IPS-NIHi11 (cell line): ENCODE results near the gene PAX6.

Experiments used
- DNase-seq: peaks from one replicate; pipeline ENCODE4 v3.0.0; 2012; ENCODE audit warnings: mixed read lengths, low spot score

The PAX6 gene

DNA sequence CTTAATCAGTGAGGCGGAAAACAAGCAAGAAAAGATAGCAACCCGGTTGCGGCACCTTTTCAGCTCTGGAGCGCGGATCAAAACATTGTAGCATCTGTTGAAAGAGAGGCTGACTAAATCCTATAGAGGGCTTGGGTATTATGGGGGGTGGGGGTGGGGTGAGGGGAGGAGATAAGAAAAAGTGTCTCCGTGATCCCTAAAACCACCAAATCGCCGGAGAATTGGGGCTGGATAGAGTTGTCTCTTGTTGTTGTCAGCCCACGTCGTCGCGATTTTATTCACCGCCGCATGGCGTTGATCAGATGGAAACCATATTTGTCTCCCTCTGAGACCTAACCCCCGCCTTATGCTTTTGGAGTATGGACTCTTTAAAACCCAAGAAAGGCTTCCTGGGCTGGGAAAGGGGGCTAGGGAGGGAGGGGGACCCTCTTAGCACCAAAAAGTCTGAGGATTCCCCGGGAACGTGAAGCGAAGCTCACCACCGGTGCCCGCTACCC lies 13.0 kb downstream of the PAX6 start:
- DNase-seq, result no peak

GRCh38 chr11:31797190-31798056 lies 13.7 kb downstream of the PAX6 start:
- no peak for DNase-seq

- DNase-seq, result no peak
These were observed 14.5 kb downstream of the PAX6 start for GRCh38 chr11:31796499-31797189.

DNA sequence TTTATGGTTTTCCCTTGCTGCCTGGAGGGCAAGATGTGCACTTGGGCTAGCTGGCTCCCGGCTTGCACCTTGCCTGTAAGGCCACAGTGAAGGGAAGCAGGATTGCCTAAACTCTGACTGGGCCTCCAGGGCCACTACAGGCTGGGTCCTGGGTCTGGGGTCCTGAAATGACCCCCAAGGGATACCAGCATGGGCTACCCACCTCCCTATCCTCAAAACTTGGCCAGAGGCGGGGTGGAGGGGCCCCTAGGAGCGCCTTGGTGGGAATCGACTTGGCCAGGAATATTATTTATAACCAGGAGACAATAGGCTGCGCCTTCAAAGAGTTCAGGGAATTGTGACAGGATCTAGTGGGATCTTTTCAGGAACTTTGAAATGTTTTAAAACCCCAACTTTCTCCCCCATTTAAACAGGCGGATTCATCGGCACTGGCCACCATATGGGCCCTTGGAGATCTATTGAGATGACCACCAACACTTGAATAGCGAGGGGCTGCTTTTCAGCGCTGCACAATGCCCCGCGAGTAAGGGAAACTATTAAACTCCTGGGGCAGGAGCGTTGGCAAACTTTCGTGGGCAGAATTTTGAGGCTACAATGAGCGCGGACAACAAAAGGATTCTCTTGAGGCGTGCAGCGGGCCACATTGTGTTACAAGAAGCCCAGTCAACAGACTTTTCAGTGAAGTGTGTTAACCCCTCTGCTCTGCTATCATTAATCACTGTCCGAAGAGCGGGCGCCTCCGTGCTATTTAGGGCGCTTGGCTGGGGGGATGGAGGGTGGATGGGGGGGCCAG lies 15.2 kb downstream of the PAX6 start:
- DNase-seq, result no peak

- DNase-seq, result no peak
These were observed 16.6 kb downstream of the PAX6 start for GRCh38 chr11:31794548-31794947.

DNA sequence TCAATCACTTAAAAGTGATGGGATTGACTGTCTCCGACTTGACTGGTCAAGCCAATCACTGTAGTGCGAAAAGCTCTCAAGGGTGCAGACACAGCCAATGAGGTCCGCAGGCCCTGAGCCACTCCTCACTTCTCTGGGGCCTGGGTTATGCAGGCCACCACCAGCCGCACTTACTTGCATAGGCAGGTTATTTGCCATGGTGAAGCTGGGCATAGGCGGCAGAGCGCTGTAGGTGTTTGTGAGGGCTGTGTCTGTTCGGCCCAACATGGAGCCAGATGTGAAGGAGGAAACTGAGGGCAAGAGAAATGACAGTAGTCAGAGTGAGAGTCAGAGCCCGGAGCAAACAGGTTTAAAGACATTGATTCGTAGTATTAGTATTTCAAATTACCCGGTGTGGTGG lies 17.9 kb downstream of the PAX6 start:
- no peak for DNase-seq

- DNase-seq, result no peak
These were observed 18.7 kb downstream of the PAX6 start for GRCh38 chr11:31792456-31792855.

DNA sequence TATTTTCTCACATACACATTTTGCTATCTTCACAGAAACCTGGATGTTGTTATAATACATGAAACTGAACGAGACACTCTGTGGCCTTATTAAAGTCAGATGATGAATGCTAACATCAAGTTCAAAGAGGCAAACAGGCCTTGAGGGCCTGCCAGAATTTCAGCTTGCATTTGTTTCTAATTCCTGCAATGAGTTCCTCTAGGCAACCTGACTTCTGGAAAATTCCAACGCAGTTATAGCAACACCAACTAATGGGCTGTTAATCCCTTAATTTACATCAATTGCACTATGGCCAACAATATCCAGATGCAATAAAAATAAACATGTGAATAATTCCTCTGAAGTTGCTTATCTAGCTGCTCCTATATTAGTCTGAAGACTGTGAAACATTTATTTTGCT lies 19.1 kb downstream of the PAX6 start:
- no peak for DNase-seq

- no peak for DNase-seq
These were observed 20.5 kb downstream of the PAX6 start for GRCh38 chr11:31790649-31791048.

GRCh38 chr11:31788085-31788484 lies 23.0 kb downstream of the PAX6 start:
- no peak for DNase-seq

DNA sequence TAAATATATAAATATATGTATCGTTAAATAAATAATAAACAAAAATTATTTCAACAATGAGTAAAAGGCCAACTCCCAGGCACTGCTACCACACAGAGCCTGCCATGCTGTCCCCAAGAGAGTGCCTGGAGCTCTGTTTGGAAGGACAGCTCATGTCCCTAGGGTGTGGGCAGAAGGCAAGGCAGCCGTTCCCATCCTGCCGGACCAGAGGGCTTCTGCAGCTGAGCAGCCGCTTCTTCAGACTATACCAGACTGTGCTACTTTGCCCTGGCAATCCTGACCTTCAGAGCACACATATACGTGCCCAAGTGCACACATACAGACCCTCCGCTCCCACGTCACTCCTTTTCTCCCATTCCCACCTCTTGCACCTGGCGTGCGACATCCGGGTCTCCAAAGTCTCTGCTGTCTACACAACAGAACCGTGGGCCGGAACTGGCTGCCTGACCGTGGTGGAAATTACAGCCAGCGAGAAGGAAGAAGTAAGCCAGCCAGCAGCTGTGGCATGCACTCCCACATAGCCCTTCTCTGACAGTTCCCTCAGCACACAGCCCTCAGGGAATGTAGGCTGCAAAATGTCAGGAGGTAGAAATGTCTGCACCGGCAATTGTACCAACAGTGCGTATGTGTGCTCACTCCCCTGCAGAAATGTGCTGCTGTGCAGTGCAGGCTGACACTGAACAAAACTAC lies 24.0 kb downstream of the PAX6 start:
- no peak for DNase-seq

GRCh38 chr11:31784611-31785010 lies 26.5 kb downstream of the PAX6 start:
- DNase-seq, result no peak

- no peak for DNase-seq
These were observed 27.9 kb downstream of the PAX6 start for GRCh38 chr11:31783252-31783651.

DNA sequence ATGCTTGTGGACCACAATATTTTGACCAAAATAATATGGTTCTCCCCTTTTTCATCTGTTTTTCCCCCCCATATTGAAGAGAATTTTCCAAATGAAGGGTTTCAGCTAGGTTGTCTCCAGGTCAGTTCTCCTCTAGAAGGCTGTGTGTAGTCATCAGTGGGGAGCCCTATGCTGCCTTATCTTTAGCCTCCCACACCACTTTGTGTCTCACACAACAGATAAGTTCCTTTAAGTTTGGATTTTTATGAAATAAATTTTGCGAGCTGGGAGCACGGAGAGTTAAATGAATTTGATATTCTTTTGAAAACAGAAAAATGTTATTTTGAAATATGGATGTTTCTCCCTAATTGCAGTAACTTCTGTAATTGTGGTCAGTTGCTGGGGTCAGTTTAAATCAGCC lies 28.9 kb downstream of the PAX6 start:
- DNase-seq, result no peak

- no peak for DNase-seq
These were observed 30.6 kb downstream of the PAX6 start for GRCh38 chr11:31780480-31780971.

GRCh38 chr11:31780078-31780477 lies 31.0 kb downstream of the PAX6 start:
- DNase-seq, result no peak

DNA sequence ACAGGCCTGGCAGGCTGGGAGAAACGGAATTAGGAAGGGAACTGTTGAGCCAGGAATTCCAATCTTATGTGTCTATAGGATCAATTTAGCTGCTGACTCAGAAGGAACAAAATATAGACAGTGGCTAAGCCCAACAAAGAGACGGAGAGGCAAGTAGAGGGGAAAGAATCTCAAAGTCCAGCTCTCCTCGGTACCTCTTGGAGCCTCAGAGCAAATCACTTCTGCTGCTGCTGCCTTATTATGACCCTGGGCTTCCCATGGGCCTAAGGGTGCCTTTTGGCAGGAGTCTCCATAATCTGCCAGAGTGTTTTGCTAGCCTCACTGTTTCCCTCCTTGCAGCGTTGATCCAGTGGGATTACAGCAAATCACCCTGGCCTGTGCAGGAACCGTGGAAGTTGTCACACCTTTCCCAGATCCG lies 31.7 kb downstream of the PAX6 start:
- DNase-seq, result no peak

GRCh38 chr11:31772412-31772811 lies 38.7 kb downstream of the PAX6 start:
- no peak for DNase-seq

DNA sequence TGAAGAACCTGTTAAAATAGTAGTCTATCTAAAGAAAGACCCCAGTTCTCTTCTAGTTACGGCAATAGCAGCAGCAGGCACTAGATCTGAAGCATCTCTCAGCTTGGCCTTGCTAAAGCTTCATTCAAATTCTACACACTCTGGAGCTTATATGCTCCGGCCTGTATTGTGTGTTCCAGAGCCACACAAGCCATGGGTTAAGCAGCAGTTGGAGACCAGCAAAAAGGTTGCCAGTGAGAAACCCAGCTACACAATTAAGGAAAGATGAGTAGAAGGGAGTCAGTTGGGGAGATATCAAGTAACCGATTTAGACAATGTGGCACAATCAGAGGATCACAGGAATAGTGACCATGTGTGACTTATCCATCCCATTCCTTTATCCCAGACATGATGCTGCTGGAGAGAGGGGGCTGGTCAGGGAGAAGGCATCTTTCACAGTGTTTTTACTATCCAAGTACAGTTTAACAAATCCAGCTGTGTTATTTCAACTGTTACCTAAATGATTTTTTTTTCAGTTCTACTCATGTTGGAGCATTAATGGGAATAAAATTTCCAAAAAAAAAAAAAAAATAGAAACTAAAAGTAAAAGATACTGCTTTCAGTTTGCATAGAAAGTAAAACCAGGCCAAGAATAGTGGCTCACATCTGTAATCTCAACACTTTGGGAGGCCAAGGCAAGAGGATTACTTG lies 41.0 kb downstream of the PAX6 start:
- DNase-seq, result no peak

DNA sequence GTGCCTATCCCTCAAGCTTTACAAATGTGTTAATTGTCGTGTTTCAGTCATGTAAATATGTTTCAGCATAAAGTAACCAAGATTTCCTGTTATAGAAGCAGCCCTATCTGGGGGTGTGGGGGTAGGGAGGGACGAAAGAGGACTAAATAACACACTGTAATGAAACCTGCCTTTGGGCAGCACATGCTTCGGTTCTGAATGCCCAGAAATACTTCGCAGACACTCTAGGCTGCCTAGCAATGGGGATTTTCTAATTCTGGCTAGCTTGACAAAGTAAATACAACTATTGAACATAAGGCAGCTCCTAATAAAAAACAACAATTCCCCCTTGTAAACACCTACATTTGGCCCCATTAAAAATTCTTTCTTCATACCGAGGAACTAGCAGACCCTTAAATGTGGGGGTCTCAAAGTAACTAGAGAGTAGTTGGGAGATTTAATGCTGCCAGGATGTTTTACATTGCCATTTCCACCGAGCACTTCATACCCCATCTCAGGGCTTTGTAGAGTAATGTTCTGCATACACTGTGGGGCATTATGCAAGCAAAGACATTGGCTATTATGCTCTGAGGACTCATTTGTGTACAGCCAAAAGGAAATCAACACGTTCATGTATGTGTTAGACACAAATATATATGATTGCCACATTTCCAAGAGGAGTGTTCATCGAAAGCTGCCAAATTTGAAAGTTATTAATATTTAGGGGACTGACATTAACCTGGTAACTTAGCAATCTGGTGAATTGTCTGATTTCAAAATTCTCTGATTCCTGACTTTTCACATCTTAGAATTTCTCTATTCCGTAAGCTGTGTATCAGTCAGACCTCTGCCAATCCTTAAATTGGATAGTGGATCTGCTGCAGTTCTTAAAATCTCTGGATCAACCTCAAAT lies 42.1 kb downstream of the PAX6 start:
- no peak for DNase-seq
